ENCODE measurements around the gene SLC26A8. TPM values are rescaled to one million over a fixed set of nuclear protein-coding genes. Genes with fewer than 3 reads are reported as not detected.

Gene SLC26A8
- total RNA-seq, 1 donor from 2014 or later = not detected

DNA sequence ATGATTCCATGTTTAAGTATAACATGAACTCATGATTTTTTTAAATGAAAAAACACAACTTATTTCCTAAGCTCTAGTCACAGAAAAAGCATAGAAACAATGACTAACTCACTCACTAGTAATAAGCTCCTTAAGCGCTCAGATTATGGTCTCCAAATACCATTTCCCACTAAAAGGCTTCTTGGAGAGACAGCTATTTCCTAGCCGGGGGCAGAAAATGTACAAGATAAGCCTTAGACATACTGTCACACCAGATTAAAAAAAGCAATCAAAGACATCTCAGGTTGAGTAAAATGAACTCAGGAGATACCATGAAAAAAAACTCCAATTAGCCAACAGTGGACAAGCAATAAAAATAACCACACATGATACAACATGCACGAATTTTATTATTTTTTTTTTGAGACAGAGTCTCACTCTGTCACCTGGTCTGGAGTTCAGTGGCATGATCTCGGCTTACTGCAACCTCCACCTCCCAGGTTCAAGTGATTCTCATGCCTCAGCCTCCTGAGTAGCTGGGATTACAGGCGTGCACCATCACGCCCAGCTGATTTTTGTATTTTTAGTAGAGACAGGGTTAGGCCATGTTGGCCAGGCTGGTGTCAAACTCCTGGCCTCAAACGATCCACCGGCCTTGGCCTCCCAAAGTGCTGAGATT is 118.5 kb downstream of the SLC26A8 start:
- H3K79me2 ChIP-seq (ENCODE audit: insufficient read depth, low read length) = peaks cover 90% of the 10 kb centered on the region
- no peak overlapping the region for H3K4me3 Mint-ChIP-seq (ENCODE audit: unreplicated experiment)

DNA sequence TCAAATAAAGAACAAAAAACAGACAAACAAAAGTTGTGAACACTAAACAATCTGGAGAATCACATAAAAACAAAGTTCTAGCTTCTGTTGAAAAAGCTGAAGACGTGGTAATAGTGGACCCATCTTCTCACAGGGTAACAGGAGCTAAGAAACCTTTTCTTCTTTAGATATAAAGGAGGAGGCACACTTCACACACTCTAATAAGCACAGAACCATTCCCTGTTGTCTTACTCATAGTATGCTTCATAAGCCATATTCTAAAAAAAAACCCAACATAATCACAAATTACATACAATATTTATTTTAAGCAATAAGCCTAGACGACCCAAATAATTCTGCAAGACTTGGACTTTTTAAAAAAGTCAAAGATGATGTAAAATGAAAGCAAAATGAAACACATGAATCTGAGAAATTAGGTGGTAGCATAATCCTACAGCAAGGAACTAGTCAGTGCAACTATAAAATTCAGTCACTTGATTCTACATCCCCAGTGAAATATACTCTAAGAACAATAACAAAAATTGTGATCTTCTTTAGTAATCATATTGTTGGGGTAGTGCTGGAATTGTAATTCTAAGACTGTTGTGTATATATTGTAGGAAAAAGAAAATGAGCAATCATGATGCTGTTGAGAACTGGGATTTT is 119.2 kb downstream of the SLC26A8 start:
- Histone ChIP-seq H3K4me2 (ENCODE audit: low read length) (no peak overlapping the region), H3K9me3 (ENCODE audit: insufficient read depth, low read depth, low read length) (no peaks in the 10 kb centered on the region), H2AFZ (ENCODE audit: low read depth, low read length) (no peak overlapping the region), H3K4me1 (ENCODE audit: insufficient read depth, low read length) (peaks cover 5% of the 10 kb centered on the region), H3K36me3 (ENCODE audit: insufficient read depth, low read length) (peaks cover 4% of the 10 kb centered on the region), H3K27me3 (ENCODE audit: insufficient read depth, low read length) (no peaks in the 10 kb centered on the region), H3K4me3 (ENCODE audit: insufficient read depth, low read depth, low read length) (no peak overlapping the region), H3K9ac (ENCODE audit: low read length) (no peak overlapping the region), H3K27ac (ENCODE audit: low read depth, low read length) (no peak overlapping the region), H4K20me1 (ENCODE audit: insufficient read depth, low read length) (peaks cover 47% of the 10 kb centered on the region), H3K79me2 (ENCODE audit: insufficient read depth, low read length) (peaks cover 90% of the 10 kb centered on the region)
- peaks cover 17% of the 10 kb centered on the region for H3K9me3 Mint-ChIP-seq (ENCODE audit: unreplicated experiment)
- H3K27me3 Mint-ChIP-seq (ENCODE audit: low read depth, unreplicated experiment) = no peaks in the 10 kb centered on the region
- H3K4me1 Mint-ChIP-seq (ENCODE audit: low read depth, unreplicated experiment) = peaks cover 8% of the 10 kb centered on the region
- peaks cover 24% of the 10 kb centered on the region for H3K36me3 Mint-ChIP-seq (ENCODE audit: low read depth, unreplicated experiment)
- FAIRE-seq = no peak
- H3K4me3 Mint-ChIP-seq (ENCODE audit: unreplicated experiment) = no peak overlapping the region
- no peak for DNase-seq (ENCODE audit: low read depth)
- TF ChIP-seq CTCF (IDR thresholded peaks at IDR 0.05; ENCODE audit: insufficient read depth, low read depth, low read length) = no peak
- no peak for TF ChIP-seq EZH2 (IDR thresholded peaks at IDR 0.05; ENCODE audit: insufficient read depth, low read length)
- H3K27ac Mint-ChIP-seq (ENCODE audit: unreplicated experiment) = no peak overlapping the region

More for the DNA sequence above, 118.5 kb downstream of the SLC26A8 start:
- TF ChIP-seq EZH2 (IDR thresholded peaks at IDR 0.05; ENCODE audit: insufficient read depth, low read length) (no peak), CTCF (IDR thresholded peaks at IDR 0.05; ENCODE audit: insufficient read depth, low read depth, low read length) (no peak)
- Mint-ChIP-seq H3K36me3 (ENCODE audit: low read depth, unreplicated experiment) (peaks cover 31% of the 10 kb centered on the region), H3K27ac (ENCODE audit: unreplicated experiment) (no peak overlapping the region), H3K27me3 (ENCODE audit: low read depth, unreplicated experiment) (no peaks in the 10 kb centered on the region), H3K4me1 (ENCODE audit: low read depth, unreplicated experiment) (peaks cover 8% of the 10 kb centered on the region), H3K9me3 (ENCODE audit: unreplicated experiment) (peaks cover 22% of the 10 kb centered on the region)
- Histone ChIP-seq H4K20me1 (ENCODE audit: insufficient read depth, low read length) (peaks cover 43% of the 10 kb centered on the region), H3K4me2 (ENCODE audit: low read length) (peak overlapping the region; percentile 2), H3K9ac (ENCODE audit: low read length) (no peak overlapping the region), H3K4me1 (ENCODE audit: insufficient read depth, low read length) (peaks cover 5% of the 10 kb centered on the region), H3K9me3 (ENCODE audit: insufficient read depth, low read depth, low read length) (no peaks in the 10 kb centered on the region), H3K4me3 (ENCODE audit: insufficient read depth, low read depth, low read length) (no peak overlapping the region), H3K27ac (ENCODE audit: low read depth, low read length) (no peak overlapping the region), H2AFZ (ENCODE audit: low read depth, low read length) (no peak overlapping the region), H3K36me3 (ENCODE audit: insufficient read depth, low read length) (peaks cover 11% of the 10 kb centered on the region), H3K27me3 (ENCODE audit: insufficient read depth, low read length) (no peaks in the 10 kb centered on the region)
- no peak for FAIRE-seq
- no peak for DNase-seq (ENCODE audit: low read depth)

- Histone ChIP-seq H3K36me3 (ENCODE audit: insufficient read depth, low read length) (no peaks in the 10 kb centered on the region), H3K79me2 (ENCODE audit: insufficient read depth, low read length) (peaks cover 90% of the 10 kb centered on the region), H4K20me1 (ENCODE audit: insufficient read depth, low read length) (peaks cover 60% of the 10 kb centered on the region), H3K9me3 (ENCODE audit: insufficient read depth, low read depth, low read length) (no peaks in the 10 kb centered on the region), H3K27ac (ENCODE audit: low read depth, low read length) (no peak overlapping the region), H3K4me3 (ENCODE audit: insufficient read depth, low read depth, low read length) (no peak overlapping the region), H3K27me3 (ENCODE audit: insufficient read depth, low read length) (no peaks in the 10 kb centered on the region), H3K4me2 (ENCODE audit: low read length) (no peak overlapping the region), H3K9ac (ENCODE audit: low read length) (no peak overlapping the region), H3K4me1 (ENCODE audit: insufficient read depth, low read length) (peaks cover 5% of the 10 kb centered on the region), H2AFZ (ENCODE audit: low read depth, low read length) (no peak overlapping the region)
- peaks cover 8% of the 10 kb centered on the region for H3K4me1 Mint-ChIP-seq (ENCODE audit: low read depth, unreplicated experiment)
- peaks cover 16% of the 10 kb centered on the region for H3K36me3 Mint-ChIP-seq (ENCODE audit: low read depth, unreplicated experiment)
- no peaks in the 10 kb centered on the region for H3K27me3 Mint-ChIP-seq (ENCODE audit: low read depth, unreplicated experiment)
- no peak overlapping the region for H3K4me3 Mint-ChIP-seq (ENCODE audit: unreplicated experiment)
- peaks cover 6% of the 10 kb centered on the region for H3K9me3 Mint-ChIP-seq (ENCODE audit: unreplicated experiment)
- FAIRE-seq (no peak), DNase-seq (ENCODE audit: low read depth) (no peak)
- no peak overlapping the region for H3K27ac Mint-ChIP-seq (ENCODE audit: unreplicated experiment)
- TF ChIP-seq CTCF (IDR thresholded peaks at IDR 0.05; ENCODE audit: insufficient read depth, low read depth, low read length) (no peak), EZH2 (IDR thresholded peaks at IDR 0.05; ENCODE audit: insufficient read depth, low read length) (no peak)
Observed at GRCh38 chr6:35903679-35904078, 120.8 kb downstream of the SLC26A8 start.
